B cell (primary cell): Measurements from ENCODE around the gene ANKRD11. TPM values are rescaled to one million over a fixed set of nuclear protein-coding genes. Genes with fewer than 3 reads are reported as not detected.

Experiments used
- ATAC-seq: fragments of 200-7000 bp; cut with Tn5 transposase; one replicate; pipeline ENCODE4 v1.10.0; 2021; ENCODE audit warnings: low read depth, mild to moderate bottlenecking, moderate number of reproducible peaks, moderate library complexity
- CTCF ChIA-PET: fragments of 350-600 bp; sonication (Branson Sonifier 250); formaldehyde crosslinking; loops from one replicate; lab custom pipeline; 2021; ENCODE audit warnings: antibody characterized with exemption, inconsistent platforms; lab: Charles Lee
- POLR2A ChIA-PET: fragments of 350-600 bp; sonication (Branson Sonifier 250); formaldehyde crosslinking; loops from one replicate; lab custom pipeline; 2021; ENCODE audit warnings: antibody characterized with exemption; lab: Charles Lee
- DNase-seq: peaks from one replicate; pipeline ENCODE4 v3.0.0; 2013
- H2AFZ ChIP-seq: 2 replicates; pipeline ENCODE4 v1.6.1; 2012; ENCODE audit warnings: mild to moderate bottlenecking, low read depth, low read length; ENCODE audit not compliant: insufficient read depth, poor library complexity, severe bottlenecking
- H3K27ac ChIP-seq, 2 donors: 1 replicate in 1 of 2; 2 replicates in 1 of 2; pipeline ENCODE4 v1.5.1; 2012 to 2013; ENCODE audit warnings: low read length in 2 of 2, mild to moderate bottlenecking in 2 of 2, moderate library complexity in 1 of 2
- H3K27me3 ChIP-seq, 4 experiments: fragments of 200-600 bp in 1 of 4; sonication (generic) in 1 of 4; replicated peaks in 1 of 4; 1 replicate in 2 of 4; 2 replicates in 2 of 4; pipeline versions ENCODE4 v1.6.1 to v1.7.0; 2013 to 2016; ENCODE audit warnings: low read length in 3 of 4, mild to moderate bottlenecking in 2 of 4, mixed read lengths in 1 of 4, moderate library complexity in 1 of 4; ENCODE audit not compliant: insufficient read depth in 4 of 4, control insufficient read depth in 3 of 4; ENCODE audit errors: control extremely low read depth in 1 of 4
- H3K36me3 ChIP-seq, 2 experiments: replicated peaks in 1 of 2; 1 replicate in 1 of 2; 2 replicates in 1 of 2; pipeline versions ENCODE4 v1.6.1 to v1.7.1; 2013; ENCODE audit warnings: low read length in 1 of 2; ENCODE audit not compliant: insufficient read depth in 2 of 2, control insufficient read depth in 1 of 2; ENCODE audit errors: control extremely low read depth in 1 of 2, extremely low read depth in 1 of 2
- H3K4me1 ChIP-seq, 2 donors: fragments of 200-600 bp in 1 of 2; sonication (generic) in 1 of 2; 1 replicate in 1 of 2; 2 replicates in 1 of 2; pipeline versions ENCODE4 v1.5.1 to v1.6.1; 2013 to 2017; ENCODE audit warnings: low read length in 2 of 2; ENCODE audit not compliant: control insufficient read depth in 2 of 2, insufficient read depth in 2 of 2
- H3K4me2 ChIP-seq: replicated peaks from 2 replicates; pipeline ENCODE3; 2012; ENCODE audit warnings: mild to moderate bottlenecking, low read depth, low read length; ENCODE audit not compliant: poor library complexity, severe bottlenecking
- H3K4me3 ChIP-seq, 5 experiments: fragments of 200-600 bp in 1 of 5; sonication (generic) in 1 of 5; 1 replicate in 3 of 5; 2 replicates in 2 of 5; pipeline versions ENCODE4 v1.5.1 to v1.7.0; 2011 to 2016; ENCODE audit warnings: low read length in 4 of 5, mild to moderate bottlenecking in 4 of 5, low read depth in 2 of 5, control low read depth in 1 of 5, moderate library complexity in 1 of 5; ENCODE audit not compliant: insufficient read depth in 1 of 5; ENCODE audit errors: control extremely low read depth in 1 of 5, extremely low read depth in 1 of 5
- H3K79me2 ChIP-seq: fragments of 200-600 bp; sonication (generic); one replicate; pipeline ENCODE4 v1.6.0; 2016; ENCODE audit warnings: low read length; ENCODE audit not compliant: control insufficient read depth, insufficient read depth
- H3K9ac ChIP-seq: fragments of 200-600 bp; sonication (generic); 2 replicates; pipeline ENCODE4 v1.6.1; 2017; ENCODE audit warnings: mild to moderate bottlenecking, low read length, moderate library complexity
- H3K9me3 ChIP-seq, 3 donors: one replicate each; pipeline versions ENCODE4 v1.6.1 to v1.7.1; 2013; ENCODE audit warnings: low read length in 2 of 3; ENCODE audit not compliant: control insufficient read depth in 2 of 3, insufficient read depth in 1 of 3; ENCODE audit errors: control extremely low read depth in 1 of 3
- H4K20me1 ChIP-seq: 2 replicates; pipeline ENCODE4 v1.6.0; 2012; ENCODE audit warnings: mild to moderate bottlenecking, low read length; ENCODE audit not compliant: insufficient read depth, control insufficient read depth, poor library complexity, severe bottlenecking
- H3K27ac Mint-ChIP-seq: one replicate; pipeline ENCODE4 v1.8.0; 2021; ENCODE audit warnings: mixed read lengths
- H3K27me3 Mint-ChIP-seq: one replicate; pipeline ENCODE4 v1.8.0; 2021; ENCODE audit warnings: mixed read lengths
- H3K4me1 Mint-ChIP-seq: one replicate; pipeline ENCODE4 v1.8.0; 2021; ENCODE audit warnings: mixed read lengths
- H3K4me3 Mint-ChIP-seq: one replicate; pipeline ENCODE4 v1.8.0; 2021; ENCODE audit warnings: mixed read lengths
- H3K9me3 Mint-ChIP-seq: one replicate; pipeline ENCODE4 v1.8.0; 2022; ENCODE audit warnings: mixed read lengths; ENCODE audit not compliant: insufficient read depth
- CTCF ChIP-seq: fragments of 200-600 bp; IDR thresholded peaks from one replicate; pipeline ENCODE4 v1.8.0; 2022; ENCODE audit warnings: antibody characterized with exemption, mild to moderate bottlenecking
- EZH2 ChIP-seq: IDR thresholded peaks from 2 replicates; pipeline ENCODE4 v1.6.1; 2012; ENCODE audit warnings: borderline replicate concordance, low read depth, mild to moderate bottlenecking, moderate library complexity, low read length; ENCODE audit not compliant: insufficient read depth, poor library complexity, severe bottlenecking
- WGBS: methylation state at CpG from one replicate; pipeline ENCODE4 v1.1.5; 2013; ENCODE audit warnings: missing lambda C conversion rate; ENCODE audit not compliant: insufficient coverage; 5-methylcytosine and 5-hydroxymethylcytosine counted together
- intact Hi-C: fragments of 100-400 bp; cut with micrococcal nuclease; formaldehyde crosslinking; loops from one replicate; pipeline ENCODE4 v1.10.0; 2022
- polyA plus RNA-seq: library from polyadenylated mRNA; depleted of rRNA; stranded (reverse); fragments of >200 nt; gene quantifications from 2 replicates; pipeline ENCODE4 v1.2.3, GENCODE V29; 2012
- total RNA-seq, 2 donors: library from RNA; stranded (reverse); fragments of 120-200 nt in 1 of 2; gene quantifications; 1 replicate in 1 of 2; 2 replicates in 1 of 2; pipeline versions ENCODE4 v1.2.3 to v1.2.4, GENCODE V29; 2013 to 2022

ANKRD11 gene
- total and polyA plus RNA-seq, 2 donors (not counting 1 experiment from before 2014, with no cell fraction given) = 67.9 to 314 TPM

- no peaks in the 10 kb centered on the region for H3K27me3 Mint-ChIP-seq
- CTCF ChIA-PET = interaction anchor here (0.9 to 1.8 kb wide), 2 partner anchors 11 to 19 kb away, joined by 3 to 4 read pairs; no protein-coding TSS in a partner anchor
- WGBS = 96% methylated on average over 26 of the region's 32 CpGs
- no peak overlapping the region for H3K4me3 ChIP-seq
- POLR2A ChIA-PET = no interaction called here
- no peak for DNase-seq
- H4K20me1 ChIP-seq = peaks cover 99% of the 10 kb centered on the region
- H3K9me3 ChIP-seq = peaks cover 0 to 18% (median 7%) of the 10 kb centered on the region in 3 donors
- peaks cover 85% of the 10 kb centered on the region for H3K4me1 Mint-ChIP-seq
- H3K4me3 Mint-ChIP-seq = no peak overlapping the region
- peaks cover 2% of the 10 kb centered on the region for H3K9me3 Mint-ChIP-seq
- H3K27ac ChIP-seq = no peak overlapping the region
- H2AFZ ChIP-seq = no peak overlapping the region
- H3K4me2 ChIP-seq = no peak overlapping the region
- H3K27ac Mint-ChIP-seq = no peak overlapping the region
- no peak for TF ChIP-seq EZH2
- TF ChIP-seq CTCF = no peak
- no peaks in the 10 kb centered on the region for H3K27me3 ChIP-seq
- no peak for ATAC-seq
- H3K79me2 ChIP-seq = peaks cover 99% of the 10 kb centered on the region
- intact Hi-C loops = loop anchor here (2.0 to 10.0 kb wide), 2 partner anchors 15 to 119 kb away; no protein-coding TSS in a partner anchor
- H3K9ac ChIP-seq = no peak overlapping the region
- H3K4me1 ChIP-seq = peaks cover 30 to 51% of the 10 kb centered on the region in 2 donors
- H3K36me3 ChIP-seq = peaks cover 0 to 19% of the 10 kb centered on the region in 2 experiments
Measured at GRCh38 chr16:89373355-89374110, 116.8 kb downstream of the ANKRD11 start.
